ENCODE results near the gene FAT1.
"Not testable (repeated sequence)": the region's sequence is repeated elsewhere in the genome, so short reads cannot be mapped to it uniquely, and the experiment has no call there.

Gene FAT1

DNA sequence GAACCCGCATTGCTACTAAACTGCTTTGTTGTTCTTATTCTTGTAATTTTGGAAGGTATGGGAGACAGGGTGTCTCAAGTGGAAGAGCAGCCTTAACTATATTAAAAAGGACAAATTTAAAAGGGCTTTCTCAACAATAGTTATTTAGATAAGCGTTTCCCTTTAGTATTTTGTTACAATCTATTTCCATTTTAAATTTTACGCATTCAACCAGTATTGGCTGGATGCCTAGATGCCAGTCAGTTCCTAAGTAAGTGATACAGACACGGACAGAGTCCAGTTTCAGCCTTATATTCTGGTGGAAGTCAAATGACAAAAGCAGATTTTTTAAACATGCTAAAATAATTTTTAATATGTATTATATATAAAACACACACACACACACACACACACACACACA lies 28.3 kb downstream of the FAT1 start:
- DNase-seq = no peak

GRCh38 chr4:186693894-186694293 lies 29.8 kb downstream of the FAT1 start:
- no peak for DNase-seq

DNA sequence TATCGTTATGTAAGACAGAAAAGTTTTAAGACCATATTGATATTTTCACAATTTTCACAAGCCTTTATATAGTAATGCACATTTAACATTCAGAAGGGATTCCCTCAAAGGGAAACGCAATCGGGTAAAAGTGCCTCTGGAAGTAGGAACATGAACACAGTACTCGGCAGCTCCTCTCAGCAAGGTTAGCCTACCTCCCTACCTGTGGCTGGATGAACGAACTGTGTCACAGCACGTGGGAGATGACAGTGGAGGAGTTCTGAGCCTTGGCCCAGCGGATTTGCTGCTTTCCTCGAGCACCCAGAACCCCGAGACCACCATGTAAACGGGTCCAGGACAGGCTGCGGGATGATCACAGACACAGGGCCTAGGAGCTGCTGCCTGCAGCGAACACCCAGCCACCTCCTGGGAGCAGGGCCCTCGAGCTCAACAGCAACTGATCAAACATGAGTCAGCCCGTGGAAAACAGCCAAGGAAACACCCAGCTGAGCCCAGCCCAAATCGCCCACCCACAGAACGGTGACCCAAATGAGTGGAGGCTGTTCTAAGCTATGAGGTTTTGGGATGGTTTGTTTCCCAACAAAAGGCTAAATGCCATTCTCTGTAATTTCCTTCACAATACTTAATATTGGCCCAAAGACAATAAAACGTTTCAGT lies 30.4 kb downstream of the FAT1 start:
- no peak for DNase-seq

GRCh38 chr4:186691396-186691795 lies 32.3 kb downstream of the FAT1 start:
- DNase-seq = no peak

DNA sequence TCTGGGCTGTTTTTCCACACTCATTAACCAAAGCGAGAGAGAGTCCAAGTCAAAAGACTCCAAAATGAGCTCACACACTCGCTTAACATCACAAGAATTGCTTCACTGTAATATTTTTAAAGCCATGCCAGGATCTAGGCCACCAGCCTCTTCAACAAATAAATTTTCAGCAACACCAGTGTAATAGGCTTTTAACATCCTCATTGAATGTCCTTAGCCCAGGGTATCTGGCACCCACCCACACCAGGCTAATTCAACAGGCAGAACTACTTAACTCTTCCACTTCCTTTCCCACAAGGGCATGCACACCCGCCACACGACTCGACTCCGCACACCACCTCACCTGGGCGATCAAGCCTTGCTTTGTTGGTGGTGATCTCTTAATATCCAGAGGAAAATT lies 34.2 kb downstream of the FAT1 start:
- no peak for DNase-seq

DNA sequence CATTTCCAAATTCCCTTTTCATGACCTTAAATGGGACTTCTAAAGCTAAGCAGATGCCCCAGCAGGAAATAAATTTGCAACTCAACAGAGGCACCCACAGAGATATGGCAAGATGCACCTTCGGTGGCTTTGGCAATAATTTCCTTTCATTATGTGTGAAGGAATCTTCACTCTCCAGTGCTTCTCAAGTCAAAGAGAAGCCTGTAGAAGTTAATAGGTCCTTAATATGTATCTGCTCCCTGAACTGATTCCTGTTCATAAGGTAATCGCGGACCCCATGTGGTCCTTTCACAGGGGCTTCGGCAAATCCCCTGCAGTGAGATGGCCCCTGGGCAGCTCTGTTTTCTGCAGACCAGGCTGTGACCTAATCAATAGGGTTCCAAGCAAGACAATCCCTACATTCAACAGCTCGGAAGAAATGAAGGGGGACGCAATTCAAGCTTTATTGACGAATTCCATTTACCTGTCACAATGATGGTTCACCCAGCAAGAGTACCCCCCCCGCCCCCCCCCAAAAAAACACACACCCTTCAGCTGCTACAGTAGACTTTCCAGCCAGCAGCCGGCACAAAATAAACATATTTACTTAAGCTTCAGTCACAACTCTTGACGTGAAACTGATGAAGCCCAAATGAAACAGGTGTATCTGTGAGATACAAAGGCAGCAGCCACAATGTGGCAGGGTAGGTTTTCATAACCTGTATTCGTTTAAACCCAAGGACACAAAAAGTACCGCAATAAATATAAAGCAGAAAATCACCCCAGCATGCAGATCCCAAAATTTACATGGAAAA lies 35.3 kb downstream of the FAT1 start:
- no peak for DNase-seq

DNA sequence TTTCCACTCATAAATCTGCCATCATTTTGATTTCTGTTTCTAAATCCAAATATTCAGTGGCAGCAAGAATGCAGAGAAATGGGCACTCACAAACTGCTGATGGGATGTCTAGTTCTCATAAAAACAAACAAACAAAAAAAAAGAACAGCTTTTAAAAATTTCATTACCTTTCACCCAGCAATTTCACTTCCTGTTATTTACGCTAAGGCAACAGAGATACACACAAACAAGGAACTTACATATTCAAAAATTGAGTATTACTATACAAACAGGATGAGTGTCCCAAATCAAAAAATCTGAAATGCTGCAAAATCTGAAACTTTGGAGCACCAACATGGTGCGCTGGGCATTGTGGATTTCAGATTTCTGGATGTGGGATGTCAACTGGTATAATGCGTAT lies 36.4 kb downstream of the FAT1 start:
- DNase-seq = no peak

DNA sequence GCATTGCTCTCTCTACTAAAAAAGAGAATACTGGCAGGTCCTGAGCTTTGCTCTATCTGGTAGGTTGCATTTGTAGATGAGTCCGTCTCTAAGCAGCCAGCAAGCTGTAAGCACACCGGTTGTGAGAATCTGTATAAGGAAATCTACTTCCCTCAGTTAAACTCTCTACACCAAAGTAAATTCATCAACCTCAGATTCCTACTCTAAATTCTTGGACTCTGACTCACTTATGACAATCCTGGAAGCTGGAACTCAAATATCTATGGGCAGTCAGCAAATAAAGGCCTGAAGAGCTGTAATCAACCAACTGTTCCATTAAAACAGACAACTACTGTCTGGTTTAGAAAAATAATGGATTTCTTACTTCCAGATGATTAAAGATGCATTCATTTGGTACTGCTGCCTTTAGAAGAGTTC lies 37.9 kb downstream of the FAT1 start:
- no peak for DNase-seq

- no peak for DNase-seq
Observed at GRCh38 chr4:186684889-186685309, 38.8 kb downstream of the FAT1 start.

DNA sequence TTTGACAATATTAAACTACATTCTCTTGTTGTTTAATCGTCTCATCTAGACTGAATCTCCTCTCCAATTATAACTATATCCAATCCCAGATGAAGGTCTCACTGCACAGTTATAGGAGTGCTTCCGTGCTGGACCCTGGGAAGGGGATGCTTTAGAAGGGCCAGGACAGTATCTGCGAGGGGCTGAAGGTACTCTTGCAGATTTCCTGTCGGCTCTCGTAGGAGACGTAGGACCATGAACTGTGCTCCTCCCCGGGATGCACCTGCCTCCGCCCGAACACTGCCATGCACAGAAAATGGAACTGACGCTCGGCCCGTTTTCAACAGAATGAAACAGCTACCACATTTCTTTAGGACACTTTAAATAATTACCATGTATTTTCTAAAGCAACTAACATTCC lies 39.4 kb downstream of the FAT1 start:
- no peak for DNase-seq

- DNase-seq = no peak
Observed at GRCh38 chr4:186680641-186681040, 43.0 kb downstream of the FAT1 start.

GRCh38 chr4:186676531-186677161 lies 47.0 kb downstream of the FAT1 start:
- DNase-seq = no peak

- no peak for DNase-seq
Observed at GRCh38 chr4:186669735-186670134, 53.9 kb downstream of the FAT1 start.

- DNase-seq = no peak
Observed at GRCh38 chr4:186669159-186669731, 54.4 kb downstream of the FAT1 start.

DNA sequence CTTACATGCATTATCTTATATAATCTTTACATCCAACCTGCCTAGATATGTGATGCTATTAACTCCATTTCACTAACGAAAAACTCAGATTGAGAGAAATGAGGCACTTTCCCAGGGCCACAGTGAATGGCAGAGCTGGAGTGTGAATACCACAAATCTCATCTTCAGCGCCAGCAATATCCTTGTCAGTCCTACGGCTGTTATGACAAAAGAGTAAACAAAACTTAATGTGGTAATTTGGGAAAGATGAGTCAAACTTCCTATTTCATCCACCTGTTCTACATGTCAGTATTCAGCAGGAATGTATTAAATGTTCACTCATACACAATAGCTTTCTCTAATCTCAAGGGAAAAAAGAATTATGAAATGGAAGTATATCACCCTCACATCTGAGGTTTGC lies 56.9 kb downstream of the FAT1 start:
- no peak for DNase-seq

DNA sequence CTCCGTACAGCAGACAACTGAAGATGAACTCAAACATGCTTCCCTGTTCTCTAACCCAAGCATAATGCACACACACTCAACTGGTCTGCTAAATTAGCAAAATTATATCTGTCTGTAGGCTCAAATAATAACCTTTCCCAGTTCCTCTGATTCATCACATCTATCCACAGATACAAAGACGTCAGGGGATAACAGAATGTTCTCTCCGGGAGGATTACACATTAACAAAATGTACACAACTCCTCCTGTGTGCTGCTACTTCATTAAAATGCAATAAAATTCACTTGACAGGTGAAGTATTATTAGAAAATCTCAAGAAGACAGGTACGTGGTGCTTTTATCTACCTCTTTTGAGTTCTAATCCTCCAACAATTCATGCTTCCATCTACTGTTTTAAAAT lies 57.4 kb downstream of the FAT1 start:
- no peak for DNase-seq

- DNase-seq = no peak
Observed at GRCh38 chr4:186660403-186660802, 63.3 kb downstream of the FAT1 start.

- DNase-seq = no peak
Observed at GRCh38 chr4:186659935-186660334, 63.7 kb downstream of the FAT1 start.

DNA sequence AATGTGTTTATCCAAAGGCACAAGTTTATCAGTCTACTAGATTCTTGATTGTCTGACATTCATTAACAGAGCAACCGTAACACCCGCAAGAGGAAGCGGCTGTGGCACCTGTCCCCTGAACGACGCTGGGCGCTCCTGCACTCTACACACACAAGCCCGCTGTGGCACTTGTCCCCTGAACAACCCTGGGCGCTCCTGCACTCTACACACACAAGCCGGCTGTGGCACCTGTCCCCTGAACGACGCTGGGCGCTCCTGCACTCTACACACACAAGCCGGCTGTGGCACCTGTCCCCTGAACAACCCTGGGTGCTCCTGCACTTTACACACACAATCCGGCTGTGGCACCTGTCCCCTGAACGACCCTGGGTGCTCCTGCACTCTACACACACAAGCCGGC lies 64.2 kb downstream of the FAT1 start:
- not testable (repeated sequence) for DNase-seq

GRCh38 chr4:186658657-186659056 lies 65.0 kb downstream of the FAT1 start:
- DNase-seq = no peak

- DNase-seq = no peak
Observed at GRCh38 chr4:186657764-186658163, 65.9 kb downstream of the FAT1 start.

GRCh38 chr4:186653969-186654368 lies 69.7 kb downstream of the FAT1 start:
- no peak for DNase-seq

DNA sequence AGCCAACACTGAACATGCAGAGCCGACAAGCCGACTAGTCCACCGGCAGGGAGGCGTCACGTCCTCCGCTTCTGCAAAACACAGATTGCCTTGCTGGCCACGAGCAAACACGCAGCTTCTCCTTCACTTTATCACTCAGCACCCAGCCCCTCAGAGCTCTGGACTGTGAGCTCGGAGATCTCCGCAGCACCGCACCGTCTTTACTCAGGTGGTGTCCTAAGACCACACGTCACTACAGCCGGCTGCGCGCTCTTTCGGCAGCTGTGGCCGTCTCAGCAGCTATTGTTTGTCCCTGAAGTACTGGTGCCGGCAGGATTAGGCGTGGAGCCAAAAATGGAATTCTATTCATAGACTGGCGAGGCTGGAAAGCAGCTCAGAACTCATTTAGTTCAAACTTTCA lies 72.0 kb downstream of the FAT1 start:
- DNase-seq = no peak

DNA sequence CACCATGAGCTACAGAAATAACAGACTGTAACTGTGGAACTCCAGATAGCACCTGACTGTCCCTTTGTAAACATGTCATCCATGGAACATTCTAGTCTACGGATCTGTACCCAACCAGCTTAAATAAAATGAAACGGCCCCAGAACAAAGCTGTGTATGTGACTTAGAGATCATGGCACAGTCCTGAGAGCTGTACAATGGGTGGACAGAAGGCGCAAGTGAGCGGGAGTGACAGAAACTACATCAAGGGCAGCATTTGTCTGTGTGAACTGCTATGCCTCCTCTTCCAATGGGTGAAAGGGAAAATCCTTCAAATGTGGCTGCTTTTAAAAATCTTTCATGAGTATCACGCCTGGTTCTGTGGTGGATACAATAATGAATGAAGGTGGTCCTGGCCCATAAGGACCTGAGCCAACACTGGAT lies 72.5 kb downstream of the FAT1 start:
- no peak for DNase-seq

All from NK-92 treated with Interleukin-12 subunit alpha and Interleukin-12 subunit beta, amount 100 ng/mL, for 24 hours (cell line).